GM12878 (cell line): ENCODE results near the gene METTL9. TPM values are rescaled to one million over a fixed set of nuclear protein-coding genes. Genes with fewer than 3 reads are reported as not detected.

Experiments
- ATAC-seq: fragments of 200-7000 bp; cut with Tn5 transposase; 3 replicates; pipeline ENCODE4 v1.9.1; 2020; ENCODE audit warnings: mild to moderate bottlenecking, moderate library complexity
- BruUV-seq: library from RNA; stranded (reverse); fragments of 400-500 nt; replicated peaks from 2 replicates; lab custom pipeline; 2021; lab: Mats Ljungman, UMichigan
- CTCF ChIA-PET: fragments of 300-600 bp; sonication (Branson Sonifier 250); formaldehyde crosslinking; extraction: SDS; loops from one replicate; lab custom pipeline; 2021; ENCODE audit warnings: inconsistent platforms; lab: Yijun Ruan, JAX
- POLR2A ChIA-PET: fragments of 350-600 bp; formaldehyde crosslinking; extraction: SDS; loops from one replicate; lab custom pipeline; 2021; ENCODE audit warnings: inconsistent platforms; lab: Charles Lee
- RAD21 ChIA-PET: fragments of 300-600 bp; sonication (Branson Sonifier 250); formaldehyde crosslinking; loops from one replicate; lab custom pipeline; 2023; ENCODE audit warnings: antibody characterized with exemption; ENCODE audit not compliant: unreplicated experiment; lab: Charles Lee
- SMC1A ChIA-PET: fragments of 300-600 bp; sonication (Branson Sonifier 250); formaldehyde crosslinking; loops from one replicate; lab custom pipeline; 2023; ENCODE audit not compliant: unreplicated experiment, uncharacterized antibody; lab: Charles Lee
- DNase-seq: peaks from one replicate; pipeline ENCODE4 v3.0.0-alpha.2; 2011; ENCODE audit warnings: low read depth, low spot score
- FAIRE-seq: peaks from 3 replicates; lab custom pipeline; 2011; peaks lifted over from hg19 to GRCh38; lab: Jason Lieb, UNC
- H2AFZ ChIP-seq: 2 replicates; pipeline ENCODE4 v1.6.0; 2011; ENCODE audit warnings: low read depth, low read length, control low read depth; ENCODE audit not compliant: control insufficient read depth
- H3K27ac ChIP-seq: 2 replicates; pipeline ENCODE4 v1.5.1; 2011; ENCODE audit warnings: control low read depth; ENCODE audit not compliant: control insufficient read depth, insufficient read depth
- H3K27me3 ChIP-seq, 2 experiments: replicated peaks in 1 of 2; 2 replicates each; pipeline versions ENCODE4 v1.6.0 to v1.6.1; 2011; ENCODE audit warnings: low read length in 1 of 2; ENCODE audit not compliant: control insufficient read depth in 2 of 2, insufficient read depth in 2 of 2
- H3K36me3 ChIP-seq, 2 experiments: 2 replicates each; pipeline ENCODE4 v1.5.1; 2011; ENCODE audit warnings: low read length in 1 of 2; ENCODE audit not compliant: control insufficient read depth in 2 of 2, insufficient read depth in 2 of 2
- H3K4me1 ChIP-seq: 2 replicates; pipeline ENCODE4 v1.6.1; 2011; ENCODE audit warnings: mild to moderate bottlenecking, low read length, moderate library complexity, mixed read lengths; ENCODE audit not compliant: control insufficient read depth, insufficient read depth
- H3K4me2 ChIP-seq: 2 replicates; pipeline ENCODE4 v1.6.0; 2011; ENCODE audit warnings: control low read depth; ENCODE audit not compliant: control insufficient read depth, insufficient read depth
- H3K4me3 ChIP-seq: fragments of 200-600 bp; sonication (generic); 2 replicates; pipeline ENCODE4 v1.5.1; 2016
- H3K79me2 ChIP-seq: 2 replicates; pipeline ENCODE4 v1.6.0; 2011; ENCODE audit warnings: low read length; ENCODE audit not compliant: control insufficient read depth, insufficient read depth
- H3K9ac ChIP-seq: 2 replicates; pipeline ENCODE4 v1.8.0; 2011; ENCODE audit warnings: low read length, control low read depth, mixed read lengths; ENCODE audit not compliant: control insufficient read depth, insufficient read depth
- H3K9me3 ChIP-seq: replicated peaks from 3 replicates; pipeline ENCODE4 v1.5.1; 2011; ENCODE audit warnings: mild to moderate bottlenecking, low read length; ENCODE audit not compliant: control insufficient read depth, insufficient read depth
- H4K20me1 ChIP-seq: 2 replicates; pipeline ENCODE4 v1.6.0; 2011; ENCODE audit not compliant: control insufficient read depth, insufficient read depth
- BMI1 ChIP-seq: fragments of 450-650 bp; IDR thresholded peaks from 2 replicates; pipeline ENCODE4 v1.6.1; 2016; ENCODE audit warnings: mild to moderate bottlenecking, moderate library complexity, borderline replicate concordance
- IRF5 ChIP-seq: fragments of 450-650 bp; IDR thresholded peaks from 2 replicates; pipeline ENCODE4 v1.6.1; 2017; ENCODE audit warnings: borderline replicate concordance
- KDM1A ChIP-seq: fragments of 200-600 bp; sonication (generic); IDR thresholded peaks from 2 replicates; pipeline ENCODE4 v1.6.1; 2016; ENCODE audit warnings: borderline replicate concordance
- MEF2B ChIP-seq: fragments of 450-650 bp; IDR thresholded peaks from 2 replicates; pipeline ENCODE4 v1.6.1; 2018; ENCODE audit warnings: mild to moderate bottlenecking, moderate library complexity; ENCODE audit not compliant: partially characterized antibody, poor library complexity, severe bottlenecking
- NFYA ChIP-seq: IDR thresholded peaks from 2 replicates; pipeline ENCODE4 v1.6.1; 2011; ENCODE audit warnings: low read depth, mild to moderate bottlenecking, low read length, improper control_type of control experiment, borderline replicate concordance
- PAX5 ChIP-seq: IDR thresholded peaks from 2 replicates; pipeline ENCODE4 v1.6.1; 2011; ENCODE audit warnings: low read depth, low read length, borderline replicate concordance
- POLR2AphosphoS2 ChIP-seq: IDR thresholded peaks from 2 replicates; pipeline ENCODE4 v1.6.1; 2011; ENCODE audit warnings: low read depth, mild to moderate bottlenecking, low read length, improper control_type of control experiment, moderate library complexity
- POU2F2 ChIP-seq: IDR thresholded peaks from 3 replicates; pipeline ENCODE4 v1.6.1; 2011; ENCODE audit warnings: low read depth, mild to moderate bottlenecking, low read length, borderline replicate concordance
- RELB ChIP-seq: fragments of 450-650 bp; IDR thresholded peaks from 2 replicates; pipeline ENCODE4 v1.6.1; 2017; ENCODE audit warnings: low read depth, mild to moderate bottlenecking, moderate library complexity
- SKIL ChIP-seq: fragments of 450-650 bp; IDR thresholded peaks from 2 replicates; pipeline ENCODE4 v1.6.1; 2017; ENCODE audit warnings: mild to moderate bottlenecking, low read depth, inconsistent platforms; ENCODE audit not compliant: poor library complexity, severe bottlenecking
- SP1 ChIP-seq: IDR thresholded peaks from one replicate; pipeline ENCODE4 v1.6.1; 2011; ENCODE audit warnings: low read depth, low read length
- SREBF2 ChIP-seq: IDR thresholded peaks from 2 replicates; pipeline ENCODE4 v1.6.1; 2012; ENCODE audit warnings: mild to moderate bottlenecking, low read length
- STAT3 ChIP-seq: IDR thresholded peaks from 2 replicates; pipeline ENCODE4 v1.6.1; 2011; ENCODE audit warnings: low read depth, low read length, improper control_type of control experiment
- ZZZ3 ChIP-seq: IDR thresholded peaks from 2 replicates; pipeline ENCODE4 v1.6.1; 2011; ENCODE audit warnings: low read depth; ENCODE audit not compliant: control insufficient read depth, insufficient read length
- WGBS: methylation state at CpG from one replicate; pipeline ENCODE4 v1.1.6; 2016; ENCODE audit warnings: low lambda C conversion rate; ENCODE audit not compliant: insufficient replicate concordance, insufficient coverage; ENCODE audit errors: missing lambda C conversion rate; 5-methylcytosine and 5-hydroxymethylcytosine counted together
- in situ Hi-C: fragments of 300-500 bp; cut with MboI; formaldehyde crosslinking; loops from 9 replicates; pipeline ENCODE4 v1.14.3; 2018; ENCODE audit warnings: mixed read lengths
- intact Hi-C: fragments of 100-400 bp; cut with micrococcal nuclease; formaldehyde crosslinking; loops from one replicate; pipeline ENCODE4 v1.14.2; 2022; ENCODE audit not compliant: unreplicated experiment
- polyA plus RNA-seq, 11 experiments: library from polyadenylated mRNA; depleted of rRNA in 4 of 11; unstranded in 6 of 11; stranded (reverse) in 5 of 11; fragments of >200 nt; fragmentation: Nextera tagmentation in 4 of 11; fragmentation: Illumina TruSeq in 1 of 11; extraction: Ambion mirVana in 4 of 11; extraction: Trizol in 1 of 11; gene quantifications; 1 replicate in 1 of 11; 2 replicates in 10 of 11; pipeline versions ENCODE4 v1.2.1 to v1.2.3, GENCODE V29; 2011 to 2016; ENCODE audit warnings: inconsistent platforms in 2 of 11, missing spikeins in 2 of 11, low read depth in 1 of 11
- total RNA-seq, 4 experiments: library from RNA; depleted of rRNA in 3 of 4; stranded (reverse); fragments of >200 nt in 3 of 4; fragmentation: Illumina TruSeq in 1 of 4; extraction: Trizol in 1 of 4; gene quantifications; 2 replicates each; pipeline versions ENCODE4 v1.2.1 to v1.2.3, GENCODE V29; 2013 to 2021

METTL9 gene
- total and polyA plus RNA-seq, 10 of the 15 experiments (the other 5 are each of a cell fraction or from before 2014, with no cell fraction given), result 19.4 to 119 (median 101) TPM

GRCh38 chr16:21650521-21650920 is 51.1 kb downstream of the METTL9 start (continued):
- TF ChIP-seq MEF2B (no peak), STAT3 (no peak)
- TF ChIP-seq, all 136 proteins: peak for 2

GRCh38 chr16:21651515-21651914 is 52.1 kb downstream of the METTL9 start:
- H3K79me2 ChIP-seq, result no peaks in the 10 kb centered on the region
- intact Hi-C loops (no loop called here), in situ Hi-C loops (loop anchor here (10.0 kb wide), 1 partner anchor 53 kb away; no protein-coding TSS in a partner anchor)
- no peak overlapping the region for H2AFZ ChIP-seq
- WGBS, result 82% methylated on average over 3 of the region's 3 CpGs
- no peaks in the 10 kb centered on the region for H4K20me1 ChIP-seq
- ChIA-PET CTCF (interaction anchor here (1.0 to 1.5 kb wide), 4 partner anchors 10 to 59 kb away, joined by 3 read pairs; no protein-coding TSS in a partner anchor), POLR2A (no interaction called here), SMC1A (interaction anchor here (0.7 kb wide), 1 partner anchor 11 kb away, joined by 3 read pairs; no protein-coding TSS in a partner anchor), RAD21 (interaction anchor here (0.6 to 1.5 kb wide), 2 partner anchors 9 to 298 kb away, joined by 3 to 4 read pairs; no protein-coding TSS in a partner anchor)
- no peak overlapping the region for H3K4me2 ChIP-seq
- ATAC-seq, result no peak
- DNase-seq, result no peak
- no peaks in the 10 kb centered on the region for H3K27me3 ChIP-seq
- H3K9me3 ChIP-seq, result no peaks in the 10 kb centered on the region
- no peak for TF ChIP-seq BMI1
- TF ChIP-seq POU2F2, result no peak
- TF ChIP-seq SKIL, result no peak
- TF ChIP-seq POLR2AphosphoS2, result no peak
- no peak for TF ChIP-seq ZZZ3
- TF ChIP-seq SREBF2, result no peak
- no peak for TF ChIP-seq KDM1A
- no peak for TF ChIP-seq IRF5
- TF ChIP-seq NFYA, result no peak
- no peak for TF ChIP-seq SP1
- no peak for TF ChIP-seq PAX5
- TF ChIP-seq RELB, result no peak
- no TSS peak for BruUV-seq
- no peak overlapping the region for H3K27ac ChIP-seq
- H3K9ac ChIP-seq, result no peak overlapping the region
- H3K36me3 ChIP-seq, result peaks cover 0 to 3% of the 10 kb centered on the region in 2 experiments; a peak in 2 of 4 replicates
- no peak for FAIRE-seq
- peaks cover 27% of the 10 kb centered on the region for H3K4me1 ChIP-seq
- no peak overlapping the region for H3K4me3 ChIP-seq
